H1 (cell line): ENCODE measurements around the gene REC8. TPM values are rescaled to one million over a fixed set of nuclear protein-coding genes. Genes with fewer than 3 reads are reported as not detected.

Experiments used
- CTCF ChIA-PET: fragments of 300-600 bp; sonication (Branson Sonifier 250); formaldehyde crosslinking; loops from one replicate; lab custom pipeline; 2021; ENCODE audit not compliant: partially characterized antibody; lab: Charles Lee
- POLR2A ChIA-PET: fragments of 300-600 bp; sonication (Branson Sonifier 250); formaldehyde crosslinking; loops from one replicate; lab custom pipeline; 2021; ENCODE audit warnings: inconsistent platforms; ENCODE audit not compliant: partially characterized antibody; lab: Charles Lee
- DNase-seq, 2 experiments: peaks; one replicate each; pipeline versions ENCODE4 v3.0.0 to v3.0.0-alpha.2; 2010 to 2022; ENCODE audit warnings: low spot score in 2 of 2, low read depth in 1 of 2, mixed read lengths in 1 of 2
- FAIRE-seq: peaks from 2 replicates; lab custom pipeline; 2011; peaks lifted over from hg19 to GRCh38; lab: Jason Lieb, UNC
- H2AFZ ChIP-seq: 2 replicates; pipeline ENCODE4 v1.8.1; 2012; ENCODE audit warnings: low read length, inconsistent platforms
- H2AK5ac ChIP-seq: 2 replicates; pipeline ENCODE4 v1.6.1; 2013; ENCODE audit warnings: low read depth, low read length
- H2BK120ac ChIP-seq: replicated peaks from 2 replicates; pipeline ENCODE3; 2013; ENCODE audit warnings: low read depth, low read length, inconsistent platforms
- H2BK12ac ChIP-seq: 2 replicates; pipeline ENCODE4 v1.6.1; 2013; ENCODE audit warnings: low read depth, low read length
- H2BK15ac ChIP-seq: 2 replicates; pipeline ENCODE4 v1.6.1; 2013; ENCODE audit warnings: low read length
- H2BK20ac ChIP-seq: 2 replicates; pipeline ENCODE4 v1.6.1; 2013; ENCODE audit warnings: low read length
- H2BK5ac ChIP-seq: 2 replicates; pipeline ENCODE4 v1.6.1; 2013; ENCODE audit warnings: low read depth, low read length
- H3K14ac ChIP-seq: 2 replicates; pipeline ENCODE4 v1.6.1; 2013; ENCODE audit warnings: inconsistent platforms; ENCODE audit not compliant: insufficient read length
- H3K18ac ChIP-seq: 2 replicates; pipeline ENCODE4 v1.6.1; 2013; ENCODE audit warnings: low read length; ENCODE audit errors: extremely low read depth
- H3K23ac ChIP-seq: 2 replicates; pipeline ENCODE4 v1.6.1; 2013; ENCODE audit warnings: inconsistent platforms; ENCODE audit not compliant: insufficient read length
- H3K23me2 ChIP-seq: 2 replicates; pipeline ENCODE4 v1.6.1; 2013; ENCODE audit warnings: low read depth, low read length
- H3K27ac ChIP-seq: 2 replicates; pipeline ENCODE4 v1.6.1; 2011; ENCODE audit warnings: low read depth, low read length, inconsistent platforms
- H3K27me3 ChIP-seq, 4 experiments: replicated peaks in 1 of 4; 1 replicate in 1 of 4; 2 replicates in 3 of 4; pipeline versions ENCODE4 v1.6.1 to v1.8.1; 2011 to 2013; ENCODE audit warnings: low read length in 3 of 4, mild to moderate bottlenecking in 3 of 4, inconsistent platforms in 2 of 4, mixed read lengths in 2 of 4, moderate library complexity in 1 of 4; ENCODE audit not compliant: control insufficient read depth in 3 of 4, insufficient read depth in 3 of 4; ENCODE audit errors: extremely low read depth in 1 of 4
- H3K36me3 ChIP-seq, 4 experiments: 2 replicates each; pipeline versions ENCODE4 v1.6.1 to v1.8.1; 2011 to 2013; ENCODE audit warnings: mild to moderate bottlenecking in 4 of 4, low read length in 3 of 4, moderate library complexity in 2 of 4, control low read depth in 1 of 4, inconsistent platforms in 1 of 4; ENCODE audit not compliant: insufficient read depth in 4 of 4, control insufficient read depth in 2 of 4
- H3K4ac ChIP-seq: replicated peaks from 2 replicates; pipeline ENCODE3; 2013; ENCODE audit warnings: low read length, low read depth, mixed read lengths, inconsistent platforms; ENCODE audit not compliant: insufficient read length
- H3K4me1 ChIP-seq, 4 experiments: replicated peaks in 1 of 4; 1 replicate in 1 of 4; 2 replicates in 3 of 4; pipeline versions ENCODE4 v1.6.1 to v1.8.1; 2011 to 2013; ENCODE audit warnings: low read length in 3 of 4, inconsistent platforms in 2 of 4, mixed read lengths in 1 of 4; ENCODE audit not compliant: insufficient read depth in 4 of 4, control insufficient read depth in 3 of 4
- H3K4me2 ChIP-seq, 2 experiments: 2 replicates each; pipeline versions ENCODE4 v1.6.1 to v1.8.1; 2011 to 2013; ENCODE audit warnings: low read depth in 2 of 2, low read length in 2 of 2, control low read depth in 1 of 2, inconsistent platforms in 1 of 2, mild to moderate bottlenecking in 1 of 2; ENCODE audit not compliant: insufficient read depth in 1 of 2
- H3K4me3 ChIP-seq, 4 experiments: fragments of 200-600, 300-600 bp in 1 of 4; sonication (generic), shearing (Covaris generic), sonication (Bioruptor Twin) in 1 of 4; 2 replicates each; pipeline versions ENCODE4 v1.5.1 to v1.8.1; 2011 to 2016; ENCODE audit warnings: low read length in 4 of 4, low read depth in 3 of 4, control low read depth in 2 of 4, inconsistent platforms in 2 of 4, mild to moderate bottlenecking in 2 of 4, mixed read lengths in 1 of 4, moderate library complexity in 1 of 4; ENCODE audit not compliant: insufficient read depth in 2 of 4; ENCODE audit errors: extremely low read depth in 1 of 4
- H3K56ac ChIP-seq: replicated peaks from 2 replicates; pipeline ENCODE3; 2013; ENCODE audit warnings: low read depth, mild to moderate bottlenecking, mixed read lengths, low read length, inconsistent platforms; ENCODE audit not compliant: insufficient read length
- H3K79me1 ChIP-seq: 2 replicates; pipeline ENCODE4 v1.6.1; 2013; ENCODE audit warnings: low read depth, low read length, control low read depth
- H3K79me2 ChIP-seq, 2 experiments: 2 replicates each; pipeline versions ENCODE4 v1.6.1 to v1.8.1; 2012 to 2013; ENCODE audit warnings: low read length in 2 of 2, mild to moderate bottlenecking in 2 of 2, inconsistent platforms in 1 of 2; ENCODE audit not compliant: insufficient read depth in 2 of 2, control insufficient read depth in 1 of 2
- H3K9ac ChIP-seq, 4 experiments: replicated peaks in 1 of 4; 1 replicate in 1 of 4; 2 replicates in 3 of 4; pipeline versions ENCODE4 v1.6.1 to v1.8.1; 2011 to 2013; ENCODE audit warnings: low read depth in 3 of 4, low read length in 3 of 4, control low read depth in 2 of 4, mild to moderate bottlenecking in 2 of 4, moderate library complexity in 2 of 4, inconsistent platforms in 1 of 4; ENCODE audit errors: extremely low read depth in 1 of 4
- H3K9me3 ChIP-seq, 2 experiments: 2 replicates each; pipeline versions ENCODE4 v1.6.1 to v1.8.1; 2012 to 2013; ENCODE audit warnings: mild to moderate bottlenecking in 2 of 2, moderate library complexity in 2 of 2, control low read depth in 1 of 2, inconsistent platforms in 1 of 2, low read depth in 1 of 2, low read length in 1 of 2, mixed read lengths in 1 of 2; ENCODE audit not compliant: insufficient read depth in 2 of 2
- H4K20me1 ChIP-seq, 2 experiments: replicated peaks in 1 of 2; 2 replicates each; pipeline versions ENCODE3 to v1.8.1; 2011 to 2013; ENCODE audit warnings: inconsistent platforms in 2 of 2, low read length in 2 of 2, mild to moderate bottlenecking in 1 of 2; ENCODE audit not compliant: insufficient read depth in 2 of 2, control insufficient read depth in 1 of 2
- H4K5ac ChIP-seq: 2 replicates; pipeline ENCODE4 v1.6.1; 2013; ENCODE audit warnings: low read length, low read depth, mixed read lengths, inconsistent platforms; ENCODE audit not compliant: insufficient read length
- H4K8ac ChIP-seq: 2 replicates; pipeline ENCODE4 v1.8.0; 2013; ENCODE audit warnings: mild to moderate bottlenecking, moderate library complexity, low read length, inconsistent platforms; ENCODE audit not compliant: insufficient read depth; ENCODE audit errors: extremely low read depth
- H4K91ac ChIP-seq: replicated peaks from 2 replicates; pipeline ENCODE3; 2013; ENCODE audit warnings: low read length, mixed read lengths, inconsistent platforms; ENCODE audit not compliant: insufficient read length
- BCL11A ChIP-seq, 2 experiments: IDR thresholded peaks; one replicate each; pipeline ENCODE4 v1.6.1; 2011; ENCODE audit warnings: low read depth in 2 of 2, low read length in 2 of 2, mild to moderate bottlenecking in 2 of 2
- CBX5 ChIP-seq: fragments of 300-800, 300-1000 bp; sonication (generic); IDR thresholded peaks from 2 replicates; pipeline ENCODE4 v1.7.1; 2016; ENCODE audit warnings: antibody characterized with exemption, low read length, low read depth
- EZH2 ChIP-seq: fragments of 200-600 bp; sonication (generic); IDR thresholded peaks from 2 replicates; pipeline ENCODE4 v1.7.1; 2012; ENCODE audit warnings: low read depth, mild to moderate bottlenecking, moderate library complexity, low read length, inconsistent platforms; ENCODE audit not compliant: severe bottlenecking
- HDAC2 ChIP-seq, 2 experiments: fragments of 300-600 bp in 1 of 2; sonication (generic) in 1 of 2; IDR thresholded peaks; 2 replicates each; pipeline ENCODE4 v1.6.1; 2011 to 2012; ENCODE audit warnings: low read depth in 2 of 2, low read length in 2 of 2, mild to moderate bottlenecking in 2 of 2, moderate library complexity in 2 of 2, borderline replicate concordance in 1 of 2, inconsistent platforms in 1 of 2
- KDM1A ChIP-seq: fragments of 200-600, 300-600 bp; sonication (generic); IDR thresholded peaks from 2 replicates; pipeline ENCODE4 v1.7.1; 2016; ENCODE audit warnings: mild to moderate bottlenecking, low read length, borderline replicate concordance
- POLR2A ChIP-seq, 2 experiments: IDR thresholded peaks; 1 replicate in 1 of 2; 2 replicates in 1 of 2; pipeline ENCODE4 v1.6.1; 2011; ENCODE audit warnings: low read depth in 2 of 2, low read length in 2 of 2, mild to moderate bottlenecking in 2 of 2; ENCODE audit errors: control extremely low read depth in 1 of 2
- POU5F1 ChIP-seq: IDR thresholded peaks from 2 replicates; pipeline ENCODE4 v1.6.1; 2011; ENCODE audit warnings: low read depth, mild to moderate bottlenecking, low read length, moderate library complexity
- RBBP5 ChIP-seq: IDR thresholded peaks from 2 replicates; pipeline ENCODE4 v1.7.1; 2012; ENCODE audit warnings: low read depth, mild to moderate bottlenecking, inconsistent platforms, low read length, moderate library complexity, borderline replicate concordance
- SAP30 ChIP-seq: fragments of 300-600 bp; sonication (generic); IDR thresholded peaks from 2 replicates; pipeline ENCODE4 v1.7.1; 2012; ENCODE audit warnings: low read length, moderate library complexity, mild to moderate bottlenecking, inconsistent platforms; ENCODE audit not compliant: insufficient read depth, insufficient replicate concordance
- SP2 ChIP-seq: IDR thresholded peaks from 2 replicates; pipeline ENCODE4 v1.6.1; 2012; ENCODE audit warnings: mild to moderate bottlenecking, low read length, inconsistent platforms
- TCF12 ChIP-seq: IDR thresholded peaks from 2 replicates; pipeline ENCODE4 v1.6.1; 2011; ENCODE audit warnings: low read depth, mild to moderate bottlenecking, low read length
- WGBS, 2 experiments: shearing (Covaris generic) in 1 of 2; methylation state at CpG; one replicate each; pipeline versions ENCODE4 v1.1.6 to v1.1.7; 2013 to 2015; ENCODE audit warnings: low lambda C conversion rate in 2 of 2, mixed read lengths in 2 of 2, inconsistent platforms in 1 of 2, low coverage in 1 of 2, missing lambda C conversion rate in 1 of 2; ENCODE audit not compliant: insufficient replicate concordance in 2 of 2, insufficient coverage in 1 of 2, insufficient read length in 1 of 2; ENCODE audit errors: extremely low coverage in 1 of 2, missing lambda C conversion rate in 1 of 2; 5-methylcytosine and 5-hydroxymethylcytosine counted together
- polyA plus RNA-seq, 7 experiments: library from polyadenylated mRNA; depleted of rRNA in 3 of 7; stranded (reverse) in 5 of 7; unstranded in 2 of 7; fragments of >200 nt in 5 of 7; fragments of 200-250 nt in 2 of 7; gene quantifications; 1 replicate in 5 of 7; 2 replicates in 1 of 7; 4 replicates in 1 of 7; pipeline versions ENCODE4 v1.2.1 to v1.2.3, GENCODE V29; 2011 to 2013; ENCODE audit warnings: missing spikeins in 2 of 7, mixed read lengths in 2 of 7
- total RNA-seq: library from RNA; stranded (reverse); fragmentation: NEBNext Ultra II Directional; extraction: Animal tissue kit (Norgen Biotek cat#: 25700); gene quantifications from 2 replicates; pipeline ENCODE4 v1.2.1, GENCODE V29; 2021

The REC8 gene
- total and polyA plus RNA-seq, 2 of the 8 experiments (the other 6 are each of a cell fraction or from before 2014, with no cell fraction given), result 9.8 to 28.5 TPM

DNA sequence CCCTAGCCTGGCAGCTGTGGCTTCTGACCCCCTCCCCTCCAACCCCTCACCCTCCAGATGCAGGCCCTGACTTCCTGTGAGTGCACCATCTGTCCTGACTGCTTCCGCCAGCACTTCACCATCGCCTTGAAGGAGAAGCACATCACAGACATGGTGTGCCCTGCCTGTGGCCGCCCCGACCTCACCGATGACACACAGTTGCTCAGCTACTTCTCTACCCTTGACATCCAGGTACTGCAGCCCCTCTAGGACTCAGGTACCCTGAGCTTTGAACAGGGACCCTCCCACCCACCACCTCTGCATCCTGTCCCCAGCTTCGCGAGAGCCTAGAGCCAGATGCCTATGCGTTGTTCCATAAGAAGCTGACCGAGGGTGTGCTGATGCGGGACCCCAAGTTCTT is 16.8 kb upstream of the REC8 start:
- 95% methylated on average over 10 of the region's 10 CpGs; no CpG with 5 or more reads in 1 of the 2 experiments for WGBS, 2 experiments
- H2AFZ ChIP-seq, result no peak overlapping the region
- TF ChIP-seq EZH2 (no peak), KDM1A (no peak), POU5F1 (no peak), HDAC2 (IDR thresholded peaks at IDR 0.05; ENCODE audit: borderline replicate concordance in 1 of 2, low read depth in 2 of 2, low read length in 2 of 2) (no peak), SAP30 (no peak), SP2 (no peak), POLR2A (IDR thresholded peaks at IDR 0.05; ENCODE audit: control extremely low read depth in 1 of 2, low read depth in 2 of 2, low read length in 2 of 2) (no peak), CBX5 (no peak), BCL11A (IDR thresholded peaks at IDR 0.05; ENCODE audit: low read depth in 2 of 2, low read length in 2 of 2) (no peak), TCF12 (no peak), RBBP5 (no peak)
- no peak overlapping the region for H3K9ac ChIP-seq
- no peak overlapping the region for H4K91ac ChIP-seq
- H3K27me3 ChIP-seq, result no peaks in the 10 kb centered on the region; a peak in 1 of 7 replicates
- H3K4me1 ChIP-seq, result no peaks in the 10 kb centered on the region
- no peak overlapping the region for H3K23ac ChIP-seq
- peaks cover 2 to 18% of the 10 kb centered on the region in 2 experiments for H4K20me1 ChIP-seq
- H2BK5ac ChIP-seq, result no peak overlapping the region
- H2BK20ac ChIP-seq, result no peak overlapping the region
- H3K23me2 ChIP-seq, result no peaks in the 10 kb centered on the region
- no peak overlapping the region for H3K4me3 ChIP-seq
- no peak overlapping the region for H2BK15ac ChIP-seq
- H4K8ac ChIP-seq, result no peak overlapping the region
- no peaks in the 10 kb centered on the region for H3K79me2 ChIP-seq
- CTCF ChIA-PET, result interaction anchor here (0.9 to 1.5 kb wide), 5 partner anchors 9 to 97 kb away, joined by 3 to 6 read pairs (median 3); no protein-coding TSS in a partner anchor
- DNase-seq (no peak), FAIRE-seq (no peak)
- no peak overlapping the region for H3K18ac ChIP-seq
- H2BK12ac ChIP-seq, result no peak overlapping the region
- H3K27ac ChIP-seq, result no peak overlapping the region
- H3K4ac ChIP-seq, result no peak overlapping the region
- no peak overlapping the region for H3K56ac ChIP-seq
- no peak overlapping the region for H3K14ac ChIP-seq
- no peak overlapping the region for H2AK5ac ChIP-seq
- POLR2A ChIA-PET, result interaction anchor here (1.1 to 2.9 kb wide), 10 partner anchors 9 to 40 kb away, joined by 3 to 9 read pairs (median 4); partner anchors contain the start of genes PSME1, PSME2 and TM9SF1
- no peak overlapping the region for H4K5ac ChIP-seq
- H3K4me2 ChIP-seq, result no peak overlapping the region
- H3K36me3 ChIP-seq, result peaks cover 33 to 64% (median 57%) of the 10 kb centered on the region in 4 experiments
- no peak overlapping the region for H2BK120ac ChIP-seq
- H3K79me1 ChIP-seq, result peaks cover 6% of the 10 kb centered on the region; the same call in 1 of the 2 replicates
- no peaks in the 10 kb centered on the region for H3K9me3 ChIP-seq
